K562 (cell line): ENCODE results near the gene ORAI2. TPM values are rescaled to one million over a fixed set of nuclear protein-coding genes. Genes with fewer than 3 reads are reported as not detected.

ENCODE experiments used
- ARID4B ChIP-seq: sonication (generic); formaldehyde crosslinking; IDR thresholded peaks from 2 replicates; pipeline ENCODE4 v1.8.0; 2022; ENCODE audit warnings: mild to moderate bottlenecking, missing genetic modification reagents
- ID3 ChIP-seq, 2 experiments: fragments of 250-450 bp in 1 of 2; fragments of 450-650 bp in 1 of 2; sonication (Bioruptor Pico) in 1 of 2; IDR thresholded peaks; 2 replicates each; pipeline versions ENCODE4 v1.6.1 to v1.8.0; 2016 to 2021; ENCODE audit warnings: mild to moderate bottlenecking in 2 of 2, moderate library complexity in 2 of 2, missing compliant biosample characterization in 1 of 2, missing genetic modification characterization in 1 of 2
- MEF2D ChIP-seq: conservative IDR thresholded peaks from 2 replicates; pipeline ENCODE4 v1.6.1; 2016; ENCODE audit warnings: low read depth, missing genetic modification characterization, missing compliant biosample characterization
- polyA plus RNA-seq, 8 experiments: library from polyadenylated mRNA; depleted of rRNA in 4 of 8; stranded (reverse) in 5 of 8; unstranded in 3 of 8; fragments of >200 nt; fragmentation: Nextera tagmentation in 2 of 8; fragmentation: Illumina TruSeq in 1 of 8; extraction: Ambion mirVana in 2 of 8; extraction: Trizol in 1 of 8; gene quantifications; 2 replicates each; pipeline versions ENCODE4 v1.2.1 to v1.2.3, GENCODE V29; 2011 to 2014; ENCODE audit warnings: inconsistent platforms in 1 of 8, missing spikeins in 1 of 8
- total RNA-seq, 7 experiments: library from RNA; depleted of rRNA in 6 of 7; stranded (reverse); fragments of >200 nt in 6 of 7; fragmentation: Illumina TruSeq in 2 of 7; extraction: Trizol in 2 of 7; gene quantifications; 2 replicates each; pipeline versions ENCODE4 v1.2.1 to v1.2.3, GENCODE V29; 2011 to 2021; ENCODE audit warnings: low replicate concordance in 1 of 7
- TF ChIP-seq, protein P1 (sequence below): fragments of 250-450 bp; sonication (Bioruptor Pico); IDR thresholded peaks from 2 replicates; pipeline ENCODE4 v1.4.0; 2020
- TF ChIP-seq, protein P2 (sequence below): sonication (generic); formaldehyde crosslinking; IDR thresholded peaks from 2 replicates; pipeline ENCODE4 v1.8.0; 2022; ENCODE audit warnings: missing genetic modification reagents, mild to moderate bottlenecking, borderline replicate concordance

Gene ORAI2
- total and polyA plus RNA-seq, 9 of the 15 experiments (the other 6 are each of a cell fraction or from before 2014, with no cell fraction given), result 1.1 to 27.7 (median 9.2) TPM

DNA sequence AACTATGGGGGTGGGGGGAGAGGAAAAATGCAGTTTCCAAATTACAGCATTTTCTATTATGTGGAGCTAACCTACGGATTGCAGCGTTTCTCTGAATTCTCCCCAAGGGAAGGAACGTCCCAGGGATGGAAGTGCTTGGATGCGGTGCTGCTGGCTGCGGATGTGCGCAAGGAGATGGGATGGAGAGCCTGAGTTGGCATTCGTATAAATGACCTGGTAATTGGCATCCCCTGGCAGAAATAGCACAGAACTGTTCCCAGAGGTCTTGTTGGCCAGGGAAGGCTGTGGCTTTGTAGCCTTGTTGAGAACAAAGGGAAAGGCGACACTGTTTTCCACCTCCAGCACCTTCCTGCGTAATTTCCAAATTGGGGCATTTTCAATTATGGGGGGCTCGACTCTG, 2.7 kb downstream of the ORAI2 start (continued):
- no peak for TF ChIP-seq ARID4B (CRISPR knock-in tag)
- TF ChIP-seq, protein P1, sequence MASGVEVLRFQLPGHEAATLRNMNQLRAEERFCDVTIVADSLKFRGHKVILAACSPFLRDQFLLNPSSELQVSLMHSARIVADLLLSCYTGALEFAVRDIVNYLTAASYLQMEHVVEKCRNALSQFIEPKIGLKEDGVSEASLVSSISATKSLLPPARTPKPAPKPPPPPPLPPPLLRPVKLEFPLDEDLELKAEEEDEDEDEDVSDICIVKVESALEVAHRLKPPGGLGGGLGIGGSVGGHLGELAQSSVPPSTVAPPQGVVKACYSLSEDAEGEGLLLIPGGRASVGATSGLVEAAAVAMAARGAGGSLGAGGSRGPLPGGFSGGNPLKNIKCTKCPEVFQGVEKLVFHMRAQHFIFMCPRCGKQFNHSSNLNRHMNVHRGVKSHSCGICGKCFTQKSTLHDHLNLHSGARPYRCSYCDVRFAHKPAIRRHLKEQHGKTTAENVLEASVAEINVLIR, result no peak
- TF ChIP-seq ID3 (CRISPR knock-in tag; IDR thresholded peaks at IDR 0.05), result no peak
- no peak for TF ChIP-seq ID3 (tag; IDR thresholded peaks at IDR 0.05)
- no peak for TF ChIP-seq MEF2D
- TF ChIP-seq, protein P2, sequence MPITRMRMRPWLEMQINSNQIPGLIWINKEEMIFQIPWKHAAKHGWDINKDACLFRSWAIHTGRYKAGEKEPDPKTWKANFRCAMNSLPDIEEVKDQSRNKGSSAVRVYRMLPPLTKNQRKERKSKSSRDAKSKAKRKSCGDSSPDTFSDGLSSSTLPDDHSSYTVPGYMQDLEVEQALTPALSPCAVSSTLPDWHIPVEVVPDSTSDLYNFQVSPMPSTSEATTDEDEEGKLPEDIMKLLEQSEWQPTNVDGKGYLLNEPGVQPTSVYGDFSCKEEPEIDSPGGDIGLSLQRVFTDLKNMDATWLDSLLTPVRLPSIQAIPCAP (CRISPR knock-in tag), result no peak
- TF ChIP-seq, all 486 proteins: peak for 0
